NB4 (cell line): ENCODE data around the gene ST14.

Experiments used
- CTCF ChIP-seq: IDR thresholded peaks from one replicate; pipeline ENCODE4 v1.5.1; 2012; ENCODE audit warnings: low read depth, low read length
- POLR2A ChIP-seq: IDR thresholded peaks from 2 replicates; pipeline ENCODE4 v1.6.1; 2011; ENCODE audit warnings: mild to moderate bottlenecking; ENCODE audit not compliant: insufficient read length; ENCODE audit errors: extremely low read depth

GRCh38 chr11:130198292-130198691 lies 38.7 kb downstream of the ST14 start:
- TF ChIP-seq CTCF (no peak), POLR2A (no peak)
